ENCODE measurements around the gene EN1. TPM values are rescaled to one million over a fixed set of nuclear protein-coding genes. Genes with fewer than 3 reads are reported as not detected.

Gene EN1
- total RNA-seq, 1 experiment from 2014 or later: not detected

DNA sequence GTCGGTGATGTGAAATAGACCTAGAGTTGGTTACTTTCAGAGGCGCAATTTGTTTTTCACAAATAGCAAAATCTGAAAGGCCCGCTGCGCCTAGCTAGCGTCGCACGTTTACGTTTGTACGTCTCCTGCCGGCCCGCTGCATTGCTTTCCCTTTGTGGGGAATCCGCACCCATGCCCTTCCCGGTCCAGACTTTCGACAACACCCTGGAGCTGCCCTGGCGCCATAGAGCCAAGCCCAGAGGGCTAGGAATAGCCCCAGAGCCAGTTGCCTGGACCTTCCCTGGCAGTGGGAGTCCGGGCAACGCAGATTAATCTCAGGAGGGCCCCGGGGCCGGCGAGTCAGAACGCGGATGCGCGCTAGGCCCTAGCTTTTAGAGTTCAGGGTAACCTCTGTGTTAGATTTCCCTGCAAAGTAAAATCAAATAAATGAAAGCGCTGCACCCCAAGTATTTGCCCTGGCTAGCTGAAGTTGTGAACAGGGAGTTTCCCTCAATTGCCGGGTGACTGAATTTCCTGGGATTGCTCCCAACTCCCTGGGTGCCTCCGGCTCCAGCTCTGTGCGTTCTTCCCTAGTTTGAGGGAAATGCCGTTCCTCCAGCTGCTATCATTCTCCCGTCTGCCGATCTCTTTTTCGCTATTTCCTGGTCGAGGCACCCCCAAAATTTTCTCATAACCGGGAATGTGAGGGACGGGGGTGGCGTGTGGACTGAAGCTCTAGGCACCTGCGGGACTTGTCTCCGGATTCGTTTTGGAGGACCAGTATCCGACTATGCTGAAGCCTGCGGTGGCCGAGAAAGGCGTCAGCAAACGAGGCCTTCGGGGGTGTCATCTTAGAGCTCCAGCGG lies 1.2 kb upstream of the EN1 start:
- BruUV-seq (replicated peaks): no TSS peak
- CTCF ChIA-PET: interaction anchor here (1.0 to 2.3 kb wide), 3 partner anchors 15 to 627 kb away, joined by 3 to 9 read pairs (median 3); no protein-coding TSS in a partner anchor
- intact Hi-C loops (cut with micrococcal nuclease): no loop called here
- TF ChIP-seq, protein P1, sequence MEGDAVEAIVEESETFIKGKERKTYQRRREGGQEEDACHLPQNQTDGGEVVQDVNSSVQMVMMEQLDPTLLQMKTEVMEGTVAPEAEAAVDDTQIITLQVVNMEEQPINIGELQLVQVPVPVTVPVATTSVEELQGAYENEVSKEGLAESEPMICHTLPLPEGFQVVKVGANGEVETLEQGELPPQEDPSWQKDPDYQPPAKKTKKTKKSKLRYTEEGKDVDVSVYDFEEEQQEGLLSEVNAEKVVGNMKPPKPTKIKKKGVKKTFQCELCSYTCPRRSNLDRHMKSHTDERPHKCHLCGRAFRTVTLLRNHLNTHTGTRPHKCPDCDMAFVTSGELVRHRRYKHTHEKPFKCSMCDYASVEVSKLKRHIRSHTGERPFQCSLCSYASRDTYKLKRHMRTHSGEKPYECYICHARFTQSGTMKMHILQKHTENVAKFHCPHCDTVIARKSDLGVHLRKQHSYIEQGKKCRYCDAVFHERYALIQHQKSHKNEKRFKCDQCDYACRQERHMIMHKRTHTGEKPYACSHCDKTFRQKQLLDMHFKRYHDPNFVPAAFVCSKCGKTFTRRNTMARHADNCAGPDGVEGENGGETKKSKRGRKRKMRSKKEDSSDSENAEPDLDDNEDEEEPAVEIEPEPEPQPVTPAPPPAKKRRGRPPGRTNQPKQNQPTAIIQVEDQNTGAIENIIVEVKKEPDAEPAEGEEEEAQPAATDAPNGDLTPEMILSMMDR (IDR thresholded peaks at IDR 0.05; ENCODE audit: unreplicated experiment): no peak
- Mint-ChIP-seq H3K9me3 (ENCODE audit: unreplicated experiment) (no peaks in the 10 kb centered on the region), H3K36me3 (ENCODE audit: insufficient read depth, unreplicated experiment) (no peaks in the 10 kb centered on the region), H3K4me3 (ENCODE audit: unreplicated experiment) (no peak overlapping the region), H3K27me3 (ENCODE audit: insufficient read depth, unreplicated experiment) (peaks cover 2% of the 10 kb centered on the region), H3K4me1 (ENCODE audit: insufficient read depth, unreplicated experiment) (no peaks in the 10 kb centered on the region), H3K27ac (ENCODE audit: low read depth, unreplicated experiment) (no peak overlapping the region)
- no peak for DNase-seq (ENCODE audit: unreplicated experiment)
- POLR2A ChIA-PET: no interaction called here

GRCh38 chr2:118847762-118848172 lies 319 bp upstream of the EN1 start:
- POLR2A ChIA-PET: no interaction called here
- no peaks in the 10 kb centered on the region for H3K4me1 Mint-ChIP-seq (ENCODE audit: insufficient read depth, unreplicated experiment)

GRCh38 chr2:118846442-118846952 lies 951 bp downstream of the EN1 start:
- ChIA-PET CTCF (interaction anchor here (1.3 kb wide), 1 partner anchor 415 kb away, joined by 4 read pairs; no protein-coding TSS in a partner anchor), POLR2A (no interaction called here)
- Mint-ChIP-seq H3K4me3 (ENCODE audit: unreplicated experiment) (no peak overlapping the region), H3K9me3 (ENCODE audit: unreplicated experiment) (no peaks in the 10 kb centered on the region), H3K27ac (ENCODE audit: low read depth, unreplicated experiment) (no peak overlapping the region), H3K4me1 (ENCODE audit: insufficient read depth, unreplicated experiment) (no peaks in the 10 kb centered on the region), H3K27me3 (ENCODE audit: insufficient read depth, unreplicated experiment) (no peaks in the 10 kb centered on the region), H3K36me3 (ENCODE audit: insufficient read depth, unreplicated experiment) (peaks cover 7% of the 10 kb centered on the region)
- BruUV-seq (replicated peaks): no TSS peak
- intact Hi-C loops (cut with micrococcal nuclease): no loop called here
- TF ChIP-seq, protein P1 (IDR thresholded peaks at IDR 0.05; ENCODE audit: unreplicated experiment): no peak
- DNase-seq (ENCODE audit: unreplicated experiment): no peak

More at GRCh38 chr2:118847762-118848172, 319 bp upstream of the EN1 start:
- Mint-ChIP-seq H3K9me3 (ENCODE audit: unreplicated experiment) (no peaks in the 10 kb centered on the region), H3K27ac (ENCODE audit: low read depth, unreplicated experiment) (no peak overlapping the region), H3K36me3 (ENCODE audit: insufficient read depth, unreplicated experiment) (no peaks in the 10 kb centered on the region), H3K27me3 (ENCODE audit: insufficient read depth, unreplicated experiment) (no peaks in the 10 kb centered on the region), H3K4me3 (ENCODE audit: unreplicated experiment) (no peak overlapping the region)
- TF ChIP-seq, protein P1 (IDR thresholded peaks at IDR 0.05; ENCODE audit: unreplicated experiment): no peak
- BruUV-seq (replicated peaks): no TSS peak
- intact Hi-C loops (cut with micrococcal nuclease): no loop called here
- CTCF ChIA-PET: interaction anchor here (1.3 to 2.3 kb wide), 3 partner anchors 16 to 626 kb away, joined by 3 to 9 read pairs (median 4); no protein-coding TSS in a partner anchor
- no peak for DNase-seq (ENCODE audit: unreplicated experiment)

All from MCF 10A (cell line).